Transverse colon (tissue), 4 donors: Measurements from ENCODE around the gene PUS1.
"Not testable (repeated sequence)": the region's sequence is repeated elsewhere in the genome, so short reads cannot be mapped to it uniquely, and the experiment has no call there.

ENCODE experiments used
- CTCF ChIP-seq, 5 experiments: fragments of 200-600 bp in 3 of 5; fragments of 450-650 bp in 2 of 5; sonication (generic) in 3 of 5; IDR thresholded peaks; 1 replicate in 2 of 5; 2 replicates in 3 of 5; pipeline ENCODE4 v1.5.1; 2016 to 2017; ENCODE audit warnings: antibody characterized with exemption in 5 of 5, inconsistent platforms in 3 of 5, mild to moderate bottlenecking in 2 of 5, moderate library complexity in 1 of 5
- EP300 ChIP-seq: sonication (generic); formaldehyde crosslinking; IDR thresholded peaks from one replicate; pipeline ENCODE4 v1.6.1; 2017; ENCODE audit warnings: antibody characterized with exemption, low read depth
- POLR2A ChIP-seq: fragments of 450-650 bp; IDR thresholded peaks from one replicate; pipeline ENCODE4 v1.6.1; 2016; ENCODE audit warnings: antibody characterized with exemption, mild to moderate bottlenecking, moderate library complexity
- POLR2AphosphoS5 ChIP-seq, 3 donors: sonication (generic); formaldehyde crosslinking; IDR thresholded peaks; one replicate each; pipeline ENCODE4 v1.6.1; 2016; ENCODE audit warnings: antibody characterized with exemption in 3 of 3

GRCh38 chr12:131948713-131949430, 19.8 kb downstream of the PUS1 start:
- TF ChIP-seq CTCF (IDR thresholded peaks at IDR 0.05); POLR2A; EP300; POLR2AphosphoS5 (IDR thresholded peaks at IDR 0.05): not testable (repeated sequence)
